Parathyroid adenoma (tissue), 2 donors: ENCODE results near the gene HLA-DPB1.
"Not testable (repeated sequence)": the region's sequence is repeated elsewhere in the genome, so short reads cannot be mapped to it uniquely, and the experiment has no call there.

Experiments
- H2AFZ ChIP-seq: fragments of 300-600 bp; sonication (generic); one replicate; pipeline ENCODE4 v1.7.0; 2017; ENCODE audit warnings: antibody characterized with exemption, mild to moderate bottlenecking
- H3K27ac ChIP-seq: fragments of 300-600 bp; sonication (generic); one replicate; pipeline ENCODE4 v1.7.0; 2017
- H3K27me3 ChIP-seq: fragments of 300-600 bp; sonication (generic); one replicate; pipeline ENCODE4 v1.7.0; 2017; ENCODE audit warnings: low read length; ENCODE audit not compliant: control insufficient read depth, insufficient read depth
- H3K36me3 ChIP-seq: fragments of 300-600 bp; sonication (generic); one replicate; pipeline ENCODE4 v1.7.0; 2017; ENCODE audit warnings: low read length; ENCODE audit not compliant: control insufficient read depth, insufficient read depth
- H3K4me1 ChIP-seq: fragments of 300-600 bp; sonication (generic); one replicate; pipeline ENCODE4 v1.7.0; 2017; ENCODE audit warnings: control low read depth
- H3K4me2 ChIP-seq: fragments of 300-600 bp; sonication (generic); one replicate; pipeline ENCODE4 v1.7.0; 2017; ENCODE audit warnings: low read length
- H3K4me3 ChIP-seq: fragments of 300-600 bp; sonication (generic); one replicate; pipeline ENCODE4 v1.7.0; 2017; ENCODE audit warnings: low read depth, low read length
- H3K79me2 ChIP-seq: fragments of 300-600 bp; sonication (generic); one replicate; pipeline ENCODE4 v1.7.0; 2017; ENCODE audit warnings: control low read depth
- H3K9ac ChIP-seq: fragments of 300-600 bp; sonication (generic); one replicate; pipeline ENCODE4 v1.7.0; 2017; ENCODE audit warnings: mild to moderate bottlenecking
- H3K9me3 ChIP-seq: fragments of 300-600 bp; sonication (generic); one replicate; pipeline ENCODE4 v1.7.0; 2017; ENCODE audit warnings: low read length; ENCODE audit not compliant: control insufficient read depth
- TF ChIP-seq, protein P1 (sequence below): fragments of 300-600 bp; sonication (generic); IDR thresholded peaks from one replicate; pipeline ENCODE4 v1.7.0; 2017; ENCODE audit warnings: antibody characterized with exemption, mild to moderate bottlenecking
- donor health status: primary hyperparathyroidism.

The HLA-DPB1 gene

GRCh38 chr6:33061987-33062386, 13.8 kb upstream of the HLA-DPB1 start:
- H2AFZ ChIP-seq, result no peak overlapping the region
- no peak overlapping the region for H3K27ac ChIP-seq
- TF ChIP-seq, protein P1, sequence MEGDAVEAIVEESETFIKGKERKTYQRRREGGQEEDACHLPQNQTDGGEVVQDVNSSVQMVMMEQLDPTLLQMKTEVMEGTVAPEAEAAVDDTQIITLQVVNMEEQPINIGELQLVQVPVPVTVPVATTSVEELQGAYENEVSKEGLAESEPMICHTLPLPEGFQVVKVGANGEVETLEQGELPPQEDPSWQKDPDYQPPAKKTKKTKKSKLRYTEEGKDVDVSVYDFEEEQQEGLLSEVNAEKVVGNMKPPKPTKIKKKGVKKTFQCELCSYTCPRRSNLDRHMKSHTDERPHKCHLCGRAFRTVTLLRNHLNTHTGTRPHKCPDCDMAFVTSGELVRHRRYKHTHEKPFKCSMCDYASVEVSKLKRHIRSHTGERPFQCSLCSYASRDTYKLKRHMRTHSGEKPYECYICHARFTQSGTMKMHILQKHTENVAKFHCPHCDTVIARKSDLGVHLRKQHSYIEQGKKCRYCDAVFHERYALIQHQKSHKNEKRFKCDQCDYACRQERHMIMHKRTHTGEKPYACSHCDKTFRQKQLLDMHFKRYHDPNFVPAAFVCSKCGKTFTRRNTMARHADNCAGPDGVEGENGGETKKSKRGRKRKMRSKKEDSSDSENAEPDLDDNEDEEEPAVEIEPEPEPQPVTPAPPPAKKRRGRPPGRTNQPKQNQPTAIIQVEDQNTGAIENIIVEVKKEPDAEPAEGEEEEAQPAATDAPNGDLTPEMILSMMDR, result no peak
- no peaks in the 10 kb centered on the region for H3K9me3 ChIP-seq
- H3K79me2 ChIP-seq, result no peaks in the 10 kb centered on the region
- H3K36me3 ChIP-seq, result no peaks in the 10 kb centered on the region
- H3K9ac ChIP-seq, result no peak overlapping the region
- no peaks in the 10 kb centered on the region for H3K4me1 ChIP-seq
- no peak overlapping the region for H3K4me2 ChIP-seq
- no peaks in the 10 kb centered on the region for H3K27me3 ChIP-seq
- no peak overlapping the region for H3K4me3 ChIP-seq

DNA sequence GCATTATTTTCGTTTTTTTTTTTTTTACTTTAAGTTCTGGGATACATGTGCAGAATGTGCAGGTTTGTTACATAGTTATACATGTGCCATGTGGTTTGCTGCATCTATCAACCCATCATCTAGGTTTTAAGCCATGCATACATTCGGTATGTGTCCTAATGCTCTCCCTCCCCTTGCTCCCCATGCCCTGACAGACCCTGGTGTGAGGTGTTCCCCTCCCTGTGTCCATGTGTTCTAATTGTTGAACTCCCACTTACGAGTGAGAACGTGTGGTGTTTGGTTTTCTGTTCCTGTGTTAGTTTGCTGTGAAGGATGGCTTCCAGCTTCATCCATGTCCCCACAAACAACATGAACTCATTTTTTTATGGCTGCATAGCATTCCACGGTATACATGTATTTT, 12.4 kb upstream of the HLA-DPB1 start:
- H3K79me2 ChIP-seq, H3K4me2 ChIP-seq, H2AFZ ChIP-seq, H3K9ac ChIP-seq, H3K4me3 ChIP-seq, H3K4me1 ChIP-seq, H3K36me3 ChIP-seq, H3K27ac ChIP-seq, H3K9me3 ChIP-seq, H3K27me3 ChIP-seq: not testable (repeated sequence)

DNA sequence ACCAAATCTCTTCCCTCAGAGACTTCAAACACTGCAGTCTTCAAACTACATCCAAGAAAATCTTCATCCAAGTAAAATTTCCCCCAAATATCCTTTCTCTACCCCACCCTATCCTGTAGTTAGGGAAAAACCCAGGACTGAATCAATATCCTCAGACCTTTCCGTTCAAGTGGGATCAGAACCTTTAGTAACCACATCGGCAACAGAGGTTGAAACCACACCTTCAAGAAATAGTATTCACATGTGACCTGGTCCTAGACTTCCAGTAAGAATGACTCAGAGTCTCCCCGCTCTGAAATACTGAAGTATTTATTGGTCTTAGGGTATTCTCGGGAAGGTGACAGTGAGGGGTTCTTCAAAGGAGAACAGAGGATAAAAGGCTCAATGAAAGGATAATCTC, 11.1 kb upstream of the HLA-DPB1 start:
- no peaks in the 10 kb centered on the region for H3K79me2 ChIP-seq
- H2AFZ ChIP-seq, result no peak overlapping the region
- TF ChIP-seq, protein P1, result no peak
- H3K4me2 ChIP-seq, result no peak overlapping the region
- no peaks in the 10 kb centered on the region for H3K4me1 ChIP-seq
- no peaks in the 10 kb centered on the region for H3K9me3 ChIP-seq
- H3K27ac ChIP-seq, result no peak overlapping the region
- no peak overlapping the region for H3K9ac ChIP-seq
- no peaks in the 10 kb centered on the region for H3K27me3 ChIP-seq
- H3K4me3 ChIP-seq, result no peak overlapping the region
- no peaks in the 10 kb centered on the region for H3K36me3 ChIP-seq

- H3K27ac ChIP-seq, result no peak overlapping the region
- TF ChIP-seq, protein P1, result no peak
Measured at GRCh38 chr6:33065312-33065711, 10.5 kb upstream of the HLA-DPB1 start.

GRCh38 chr6:33066917-33067521, 8.8 kb upstream of the HLA-DPB1 start:
- Histone ChIP-seq H3K27me3 (no peaks in the 10 kb centered on the region), H3K36me3 (no peaks in the 10 kb centered on the region), H3K27ac (no peak overlapping the region), H3K4me2 (no peak overlapping the region), H2AFZ (no peak overlapping the region), H3K4me3 (no peak overlapping the region), H3K79me2 (no peaks in the 10 kb centered on the region), H3K9me3 (no peaks in the 10 kb centered on the region), H3K4me1 (peaks cover under 1% of the 10 kb centered on the region), H3K9ac (no peak overlapping the region)
- TF ChIP-seq, protein P1, result no peak

More at GRCh38 chr6:33065312-33065711, 10.5 kb upstream of the HLA-DPB1 start:
- H2AFZ ChIP-seq, result no peak overlapping the region
- no peaks in the 10 kb centered on the region for H3K27me3 ChIP-seq
- H3K4me3 ChIP-seq, result no peak overlapping the region
- no peaks in the 10 kb centered on the region for H3K36me3 ChIP-seq
- no peaks in the 10 kb centered on the region for H3K4me1 ChIP-seq
- H3K79me2 ChIP-seq, result no peaks in the 10 kb centered on the region
- H3K4me2 ChIP-seq, result no peak overlapping the region
- H3K9me3 ChIP-seq, result no peaks in the 10 kb centered on the region
- H3K9ac ChIP-seq, result no peak overlapping the region
